Smooth muscle cell of the brain vasculature (primary cell): ENCODE measurements around the gene PCBP2.
"Not testable (repeated sequence)": the region's sequence is repeated elsewhere in the genome, so short reads cannot be mapped to it uniquely, and the experiment has no call there.

ENCODE experiments used
- DNase-seq: peaks from one replicate; pipeline ENCODE4 v3.0.0-alpha.2; 2012; ENCODE audit warnings: low read depth, low spot score

The PCBP2 gene

DNA sequence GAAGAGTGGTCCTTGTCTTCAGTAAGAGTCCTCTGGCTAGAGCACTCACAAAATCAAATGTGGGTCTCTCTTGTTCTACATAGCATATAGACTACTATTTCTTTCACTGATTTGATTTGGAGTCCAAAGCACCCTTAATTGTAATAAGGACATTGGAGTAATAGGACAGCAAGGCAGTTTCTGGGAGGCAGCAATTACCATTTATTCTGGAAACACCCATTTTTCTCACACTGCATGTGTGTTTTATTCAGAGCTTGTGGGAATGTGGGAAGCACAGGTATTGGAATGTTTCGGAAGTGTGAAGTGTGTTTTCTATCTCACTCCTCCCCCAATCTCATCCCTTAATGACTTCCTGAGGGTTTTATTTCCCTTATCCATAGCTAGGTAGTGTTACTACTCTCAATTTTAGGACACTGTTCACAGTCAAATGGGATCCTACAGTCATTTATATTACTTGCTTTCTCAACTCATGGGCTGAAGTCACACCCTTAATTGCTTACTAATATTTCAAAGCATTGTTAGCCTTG is 20.2 kb downstream of the PCBP2 start:
- DNase-seq = no peak

DNA sequence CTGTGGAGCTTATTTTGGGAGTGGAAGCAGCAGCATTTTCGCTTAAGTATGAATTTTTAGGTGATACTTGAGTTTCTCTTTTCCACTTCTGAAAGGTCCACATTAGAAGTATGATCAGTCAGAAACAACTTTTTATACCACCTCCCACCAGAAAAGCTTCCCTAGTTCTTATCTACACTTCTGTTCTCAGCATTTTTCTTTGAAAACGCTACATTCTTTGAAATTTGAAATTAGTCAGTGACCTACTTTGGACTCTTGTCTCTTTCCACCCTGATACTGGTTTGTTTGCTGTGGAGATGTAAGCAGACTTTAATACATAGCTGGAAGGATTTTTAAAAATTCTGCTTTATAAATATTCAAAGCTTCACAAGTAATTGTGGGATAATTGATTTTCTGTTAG is 22.2 kb downstream of the PCBP2 start:
- no peak for DNase-seq

DNA sequence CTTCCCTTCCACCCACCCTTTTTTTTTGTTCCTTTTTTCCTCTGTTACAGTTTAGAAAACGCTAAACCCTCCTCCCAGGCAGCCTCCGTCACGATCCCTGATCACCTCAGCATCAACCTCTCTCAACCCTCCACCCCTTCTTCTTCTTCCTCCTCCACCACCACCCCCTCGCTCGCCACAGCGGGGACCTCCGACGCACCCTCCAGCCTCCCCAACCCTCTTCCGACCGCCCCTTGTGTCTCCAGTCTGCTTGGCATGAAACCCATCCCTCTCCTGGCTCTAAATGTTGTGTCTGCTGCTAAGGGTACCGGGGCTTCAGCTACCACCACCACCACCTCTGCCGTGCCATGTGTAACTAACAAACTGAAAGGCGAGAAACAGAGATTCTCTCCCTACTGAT is 22.9 kb downstream of the PCBP2 start:
- no peak for DNase-seq

DNA sequence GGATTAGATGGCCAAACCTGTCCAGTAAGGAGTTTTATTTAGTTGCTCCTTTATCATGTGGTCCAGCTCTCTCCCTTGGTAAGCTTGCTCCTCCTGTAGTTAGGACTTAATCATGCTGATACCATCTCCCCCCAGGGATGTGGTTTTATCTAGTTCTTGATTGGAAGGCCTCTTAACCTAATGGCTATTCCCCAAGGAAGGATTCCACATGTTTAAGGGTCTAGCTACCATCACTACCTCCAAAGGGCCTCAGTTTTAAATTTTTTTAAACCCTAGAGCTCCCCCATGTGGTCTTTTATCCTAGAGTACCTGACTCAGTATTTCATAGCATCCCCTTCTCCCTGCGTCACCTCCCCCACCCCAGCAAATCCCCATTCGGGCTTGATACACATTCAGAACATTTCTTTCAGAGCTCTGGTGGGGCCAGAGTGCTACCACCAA is 24.9 kb downstream of the PCBP2 start:
- DNase-seq = no peak

DNA sequence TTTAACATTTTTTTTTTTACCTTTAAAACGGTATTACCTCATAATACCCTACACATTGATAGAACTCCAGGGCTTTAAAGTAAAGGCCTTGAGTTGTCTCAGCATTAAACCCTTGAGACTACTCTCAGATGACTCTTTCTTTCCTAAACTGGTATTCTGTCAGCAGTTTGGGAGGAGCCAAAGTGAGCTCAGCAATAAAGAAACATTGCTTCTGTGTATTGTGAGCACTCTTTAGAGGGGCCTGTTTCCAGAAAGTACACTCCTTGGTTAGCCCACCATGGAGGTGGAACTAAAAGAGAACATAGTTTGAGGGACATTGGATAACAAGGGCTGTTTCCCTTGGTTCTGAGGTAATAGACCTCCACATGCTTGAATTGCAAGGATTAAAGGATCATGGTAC is 27.0 kb downstream of the PCBP2 start:
- DNase-seq = no peak

DNA sequence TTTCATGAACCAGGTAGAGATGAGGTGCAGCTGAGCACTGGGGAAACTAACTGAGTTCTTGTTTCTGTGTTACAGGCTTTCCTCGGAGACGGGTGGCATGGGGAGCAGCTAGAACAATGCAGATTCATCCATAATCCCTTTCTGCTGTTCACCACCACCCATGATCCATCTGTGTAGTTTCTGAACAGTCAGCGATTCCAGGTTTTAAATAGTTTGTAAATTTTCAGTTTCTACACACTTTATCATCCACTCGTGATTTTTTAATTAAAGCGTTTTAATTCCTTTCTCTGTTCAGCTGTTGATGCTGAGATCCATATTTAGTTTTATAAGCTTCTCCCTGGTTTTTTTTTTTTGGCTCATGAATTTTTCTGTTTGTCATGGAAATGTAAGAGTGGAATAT is 27.4 kb downstream of the PCBP2 start:
- no peak for DNase-seq

DNA sequence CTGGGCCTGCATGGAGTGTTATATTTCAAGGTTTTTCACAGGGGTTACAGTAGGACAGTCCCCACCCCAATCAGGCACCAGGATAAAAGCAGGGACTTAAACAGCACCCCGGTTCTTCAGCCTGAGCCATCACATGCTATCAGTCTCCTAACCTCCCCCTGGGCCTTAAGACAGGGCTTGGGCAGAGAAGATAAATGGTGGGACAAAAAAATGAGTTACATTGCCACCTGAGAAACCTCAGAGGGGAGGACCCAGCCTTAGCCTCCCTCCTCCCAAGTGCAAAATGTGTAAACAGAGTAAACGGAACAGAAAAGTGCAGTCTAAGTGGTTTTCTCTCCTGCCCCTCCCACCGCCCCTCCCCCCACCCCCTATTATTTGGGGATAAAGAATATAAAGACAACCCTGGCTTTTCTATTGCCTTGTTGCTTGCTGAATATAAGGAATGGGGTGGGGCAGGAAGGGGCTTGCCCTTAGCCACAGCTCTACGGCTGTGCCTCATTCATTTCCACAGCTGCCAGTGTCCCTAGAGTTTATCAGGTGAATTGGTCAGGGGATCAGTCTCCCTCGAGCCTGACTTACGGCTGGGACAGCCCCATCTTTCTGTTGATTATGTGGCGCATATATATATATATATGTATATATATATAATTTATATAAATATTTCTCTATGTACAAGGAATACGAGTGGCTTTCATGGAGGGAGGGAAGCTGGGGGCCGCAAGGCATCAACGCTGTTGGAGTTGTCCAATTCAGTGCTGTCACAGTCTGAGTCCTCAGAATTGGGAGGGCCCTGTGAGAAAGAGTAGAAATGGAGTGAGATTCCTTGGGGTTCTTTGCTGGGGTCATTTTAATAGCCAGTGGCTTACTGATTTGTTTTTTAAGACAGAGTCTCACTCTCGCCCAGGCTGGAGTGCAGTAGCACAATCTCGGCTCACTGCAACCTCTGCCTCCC is 28.9 kb downstream of the PCBP2 start:
- DNase-seq = no peak

DNA sequence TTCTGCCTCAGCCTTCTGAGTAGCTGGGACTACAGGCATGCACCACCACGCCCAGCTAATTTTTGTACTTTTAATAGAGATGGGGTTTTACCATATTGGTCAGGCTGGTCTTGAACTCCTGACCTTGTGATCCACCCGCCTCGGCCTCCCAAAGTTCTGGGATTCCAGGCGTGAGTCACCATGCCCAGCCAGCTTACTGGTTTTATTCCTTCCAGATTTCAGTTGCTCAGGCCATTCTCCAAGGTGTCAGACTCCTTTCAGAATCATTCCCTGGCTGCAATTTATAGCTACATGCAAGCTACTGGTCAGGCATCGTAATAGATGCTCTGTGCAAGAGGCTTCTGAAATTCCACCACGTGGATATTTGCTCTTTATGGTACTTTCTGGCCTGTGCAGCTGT is 29.6 kb downstream of the PCBP2 start:
- not testable (repeated sequence) for DNase-seq

DNA sequence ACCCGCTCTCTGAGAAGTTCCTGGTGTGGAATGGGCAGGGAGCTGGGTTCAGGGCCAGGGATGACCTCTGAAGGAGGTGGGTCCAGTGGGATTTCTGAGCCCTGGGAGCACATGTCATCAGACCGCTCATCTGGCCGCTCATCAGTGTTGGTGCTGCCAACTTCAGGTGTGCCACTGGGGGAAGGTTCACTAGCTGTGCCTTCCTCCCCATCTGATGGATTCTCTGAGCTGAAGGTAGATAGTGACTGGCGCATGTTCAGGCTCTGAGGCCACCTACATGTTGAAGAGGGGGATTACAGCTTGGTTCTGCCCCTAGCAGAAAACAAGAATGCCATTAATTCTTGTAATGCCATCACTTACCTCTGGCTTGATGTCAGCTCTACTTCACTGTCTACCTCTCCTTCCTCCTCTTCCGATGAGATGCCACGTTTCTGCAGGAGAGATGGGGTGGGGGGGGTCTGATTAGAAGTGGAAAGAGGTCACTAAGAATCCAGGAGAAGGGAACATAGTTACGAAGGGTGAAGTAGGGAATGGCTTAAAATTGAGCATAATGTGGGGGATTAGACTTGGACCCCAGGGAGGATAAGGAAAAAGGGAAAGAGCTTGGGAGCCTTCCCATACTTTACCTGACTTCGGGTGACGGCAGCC is 30.2 kb downstream of the PCBP2 start:
- DNase-seq = no peak

DNA sequence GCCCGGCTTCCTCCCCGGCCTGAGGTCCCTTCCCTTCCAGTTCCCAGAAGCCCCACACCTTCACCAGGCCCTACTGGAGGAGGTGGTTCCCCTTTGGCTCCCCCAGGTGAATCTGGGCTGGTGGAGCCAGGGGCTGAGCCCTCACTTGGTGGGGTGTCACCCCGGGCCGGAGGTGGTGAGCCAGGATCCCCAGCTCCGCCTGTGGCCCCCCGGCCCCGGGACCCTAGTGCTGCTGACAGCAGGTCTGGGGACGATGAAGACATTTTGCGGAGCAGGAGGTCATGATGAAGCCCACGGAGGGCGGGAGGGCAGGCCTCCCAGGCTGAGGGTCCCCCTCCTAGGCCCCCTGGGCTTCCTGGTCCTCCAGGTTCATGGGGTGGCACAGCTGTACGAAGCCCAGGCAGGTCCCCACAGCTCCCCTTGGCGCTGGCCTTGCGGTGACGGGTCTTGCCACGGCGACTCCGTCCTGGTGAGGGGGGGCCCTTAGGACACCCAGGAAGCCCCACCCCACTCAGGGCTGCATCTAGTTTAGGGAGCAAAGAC is 30.8 kb downstream of the PCBP2 start:
- no peak for DNase-seq

DNA sequence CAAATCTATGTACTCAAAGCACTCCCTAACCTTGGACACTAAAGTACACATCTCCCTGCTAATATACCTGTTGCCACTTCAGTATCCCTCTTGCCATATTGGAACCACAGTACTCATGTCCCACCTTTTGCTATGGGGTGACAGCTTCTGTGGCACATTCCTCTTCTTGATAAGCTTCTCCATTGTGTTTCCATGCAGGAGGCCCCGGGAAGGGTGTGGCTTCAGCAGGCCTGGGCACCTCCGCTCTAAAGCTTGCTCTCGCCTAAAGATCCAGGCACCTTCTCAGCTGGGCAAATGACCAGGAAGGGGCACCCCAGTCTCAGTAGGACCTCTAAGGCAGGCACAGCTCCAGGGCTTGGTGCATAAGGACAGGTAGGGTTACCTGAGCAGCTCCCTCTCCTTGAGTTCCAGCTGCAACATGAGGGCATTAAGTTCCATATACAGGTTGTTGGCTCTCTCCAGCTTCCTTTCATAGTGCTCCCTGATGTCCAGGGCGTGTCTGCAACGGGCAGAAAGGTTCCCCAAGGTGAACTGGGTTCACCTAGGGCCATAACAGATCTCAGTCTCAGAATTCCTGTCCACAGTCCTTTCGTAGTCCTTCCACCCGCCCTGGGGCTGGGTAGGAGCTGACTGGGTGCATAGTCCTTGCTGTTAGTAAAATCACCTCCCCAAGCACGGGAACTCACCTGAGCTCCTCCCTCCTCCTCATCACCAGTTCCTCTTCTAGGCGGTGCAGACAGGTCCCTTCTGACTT is 31.5 kb downstream of the PCBP2 start:
- DNase-seq = no peak

DNA sequence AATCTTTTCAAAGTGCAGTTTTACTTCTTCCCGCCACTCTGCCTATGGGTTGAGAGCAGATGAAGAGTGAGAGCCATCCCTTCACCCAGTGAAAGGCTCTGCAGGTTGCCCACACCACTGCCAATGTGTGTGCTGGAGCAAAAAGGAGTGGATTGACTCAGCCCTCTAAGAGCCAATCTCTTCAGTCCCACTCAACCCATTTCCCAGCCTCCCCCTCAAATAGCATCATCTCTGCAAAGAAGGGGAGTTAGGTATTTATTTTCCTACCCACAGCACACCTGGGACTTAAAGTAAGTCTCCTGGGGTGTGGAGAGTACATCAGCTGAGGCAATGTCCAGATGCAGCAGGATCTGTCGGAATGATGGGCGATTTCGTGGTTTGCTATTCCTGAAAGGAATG is 32.1 kb downstream of the PCBP2 start:
- no peak for DNase-seq

DNA sequence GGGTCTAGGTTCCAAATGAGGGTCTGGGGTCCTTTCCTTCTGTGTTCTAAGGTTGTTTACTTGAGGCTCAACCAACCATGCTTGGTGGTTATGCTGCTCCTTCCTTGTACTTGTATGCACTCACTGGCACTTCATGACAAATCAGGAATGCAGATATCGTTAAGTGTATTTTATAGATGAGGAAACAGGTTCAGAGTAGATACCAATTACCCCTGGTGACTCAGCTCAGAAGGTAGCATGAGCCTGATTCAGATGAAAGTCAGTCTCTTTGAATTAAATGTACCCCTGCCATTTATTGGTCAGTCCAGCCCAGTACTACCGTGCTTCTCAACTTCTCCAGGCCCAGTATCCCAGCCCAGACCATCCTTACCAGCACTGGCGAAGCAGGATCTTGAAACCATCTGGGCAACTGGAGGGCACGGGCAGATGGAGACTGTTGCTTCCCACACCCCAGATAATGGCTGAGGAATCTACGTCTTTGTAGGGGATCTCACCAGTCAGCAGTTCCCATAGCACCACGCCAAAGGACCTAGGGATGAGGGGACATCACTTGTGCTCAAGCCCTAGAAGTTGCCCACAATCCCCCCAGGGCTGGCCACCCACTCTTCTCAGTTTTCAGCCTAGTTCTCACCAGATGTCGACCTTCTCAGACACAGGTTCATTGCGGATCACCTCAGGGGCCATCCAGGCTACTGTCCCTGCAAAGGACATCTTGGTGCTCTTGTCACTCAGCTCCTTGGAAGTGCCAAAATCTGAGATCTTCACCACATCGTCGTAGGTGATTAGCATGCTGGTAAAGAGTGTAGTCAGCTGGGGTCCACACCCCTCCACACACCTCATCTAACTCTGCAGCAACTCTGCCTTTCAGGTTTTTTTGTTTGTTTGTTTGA is 33.0 kb downstream of the PCBP2 start:
- DNase-seq = no peak

DNA sequence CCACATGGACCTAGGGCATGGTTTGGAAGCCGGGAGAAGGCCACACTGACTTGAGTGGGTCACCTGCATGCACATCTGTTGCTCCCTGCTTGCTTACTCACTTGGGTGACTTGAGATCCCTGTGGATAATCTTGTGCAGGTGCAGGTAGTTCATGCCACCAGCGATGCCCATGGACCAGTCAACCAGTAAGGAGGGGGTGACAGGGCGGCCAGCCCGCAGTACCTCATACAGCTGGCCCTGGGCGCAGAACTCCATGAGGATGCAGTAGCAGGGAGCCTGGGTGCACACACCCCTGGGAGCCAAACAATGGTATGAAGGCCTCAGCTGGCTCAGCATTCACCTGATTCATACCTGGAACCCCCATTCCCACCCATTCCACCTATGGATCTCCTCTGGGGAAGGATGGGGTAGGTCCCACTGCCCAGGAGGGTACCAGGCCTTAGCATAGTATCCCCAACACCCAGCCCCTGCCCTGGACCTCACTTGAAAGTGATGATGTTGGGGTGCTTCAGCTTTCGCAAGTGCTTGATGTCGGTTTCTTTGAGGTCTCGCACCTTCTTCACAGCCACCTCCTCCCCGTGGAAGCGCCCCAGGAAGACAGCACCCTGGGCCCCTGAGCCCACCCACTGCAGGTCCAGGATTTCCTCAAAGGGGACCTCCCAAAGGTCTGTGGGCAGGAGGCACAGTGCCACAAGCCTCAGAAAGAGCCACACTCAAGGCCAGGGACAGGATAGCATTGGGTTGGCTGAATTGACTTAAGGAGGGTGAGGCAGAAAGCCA is 34.2 kb downstream of the PCBP2 start:
- DNase-seq = no peak

DNA sequence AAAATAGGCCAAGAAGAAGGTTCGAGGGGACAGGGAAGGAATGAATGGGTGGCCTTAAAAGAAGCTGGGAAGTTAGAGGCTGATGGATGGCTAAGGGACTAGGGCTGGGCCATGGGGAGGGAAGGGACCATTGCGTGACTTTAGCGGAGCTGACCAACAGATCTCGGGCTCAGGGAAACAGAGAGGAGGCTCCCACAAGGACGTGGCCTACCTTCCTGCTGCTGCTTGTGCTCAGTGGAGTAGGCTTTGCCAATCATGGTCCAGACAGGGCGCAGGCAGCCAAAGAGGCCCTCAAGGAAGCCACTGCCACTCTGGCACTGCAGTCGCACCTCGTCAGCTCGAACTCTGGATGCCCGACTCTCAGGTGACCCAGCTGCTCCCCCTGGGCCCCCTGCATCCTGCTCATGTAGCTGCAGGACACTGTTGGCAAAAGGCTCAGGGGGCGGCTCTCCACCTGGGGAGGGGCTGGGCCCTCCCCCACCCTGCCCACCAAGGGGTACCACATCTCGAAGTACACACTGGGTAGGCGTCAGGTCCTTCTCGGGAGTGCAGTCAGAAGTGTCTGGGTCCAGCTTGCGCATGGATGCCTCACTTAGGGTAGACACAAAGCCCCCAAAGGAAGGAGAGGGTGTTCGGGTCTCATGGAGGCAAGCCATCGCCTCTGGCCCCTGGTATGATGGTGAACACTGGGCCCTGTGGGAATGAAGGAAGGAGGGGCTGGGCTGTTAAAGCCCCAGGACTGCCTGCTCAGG is 35.0 kb downstream of the PCBP2 start:
- no peak for DNase-seq

DNA sequence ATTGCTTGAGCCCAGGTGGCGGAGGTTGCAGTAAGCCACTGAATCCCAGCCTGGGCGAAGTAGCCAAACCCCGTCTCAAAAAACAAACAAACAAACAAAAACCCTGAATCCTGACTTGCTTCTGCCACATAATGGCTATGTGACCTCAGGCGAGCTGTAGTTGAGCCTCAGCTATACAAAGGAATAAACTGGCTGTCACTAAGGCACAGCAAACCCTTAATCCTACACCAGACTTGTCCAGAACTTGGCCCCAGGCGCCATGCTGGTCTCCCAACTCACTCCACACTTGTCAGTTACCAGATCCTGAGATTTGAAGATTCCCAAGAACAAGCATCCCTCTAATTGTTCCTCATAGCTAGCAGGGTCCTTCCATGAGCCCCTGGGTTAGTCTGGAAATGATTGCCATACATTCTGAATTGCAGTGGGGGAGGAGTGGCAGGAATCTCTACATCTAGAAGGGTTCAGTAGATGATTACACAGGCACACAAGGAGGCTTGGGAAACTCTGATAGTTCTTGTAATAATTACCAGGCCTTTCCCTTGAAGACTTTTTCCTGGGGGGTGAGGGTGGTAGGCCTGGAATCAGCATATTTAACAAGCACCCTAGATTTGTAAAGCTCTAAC is 37.5 kb downstream of the PCBP2 start:
- no peak for DNase-seq

DNA sequence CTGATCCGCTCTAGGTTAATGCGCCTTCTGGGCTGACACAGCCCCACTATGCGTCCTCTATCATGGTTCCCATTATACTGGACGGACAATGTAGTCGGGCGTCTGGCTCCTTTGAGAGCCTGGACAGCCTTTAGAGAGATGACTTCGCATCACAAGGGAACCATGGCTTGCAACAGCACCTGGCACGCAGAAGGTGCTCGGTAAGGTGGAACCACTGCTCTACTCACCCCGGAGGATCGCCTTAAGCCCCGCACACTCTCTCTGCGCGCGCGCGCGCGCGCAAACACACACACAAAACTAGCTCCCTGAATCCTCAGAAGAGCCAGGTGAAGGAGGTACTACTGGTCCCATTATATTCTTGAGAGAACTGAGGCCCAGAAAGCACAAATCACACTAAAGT is 40.3 kb downstream of the PCBP2 start:
- DNase-seq = no peak

DNA sequence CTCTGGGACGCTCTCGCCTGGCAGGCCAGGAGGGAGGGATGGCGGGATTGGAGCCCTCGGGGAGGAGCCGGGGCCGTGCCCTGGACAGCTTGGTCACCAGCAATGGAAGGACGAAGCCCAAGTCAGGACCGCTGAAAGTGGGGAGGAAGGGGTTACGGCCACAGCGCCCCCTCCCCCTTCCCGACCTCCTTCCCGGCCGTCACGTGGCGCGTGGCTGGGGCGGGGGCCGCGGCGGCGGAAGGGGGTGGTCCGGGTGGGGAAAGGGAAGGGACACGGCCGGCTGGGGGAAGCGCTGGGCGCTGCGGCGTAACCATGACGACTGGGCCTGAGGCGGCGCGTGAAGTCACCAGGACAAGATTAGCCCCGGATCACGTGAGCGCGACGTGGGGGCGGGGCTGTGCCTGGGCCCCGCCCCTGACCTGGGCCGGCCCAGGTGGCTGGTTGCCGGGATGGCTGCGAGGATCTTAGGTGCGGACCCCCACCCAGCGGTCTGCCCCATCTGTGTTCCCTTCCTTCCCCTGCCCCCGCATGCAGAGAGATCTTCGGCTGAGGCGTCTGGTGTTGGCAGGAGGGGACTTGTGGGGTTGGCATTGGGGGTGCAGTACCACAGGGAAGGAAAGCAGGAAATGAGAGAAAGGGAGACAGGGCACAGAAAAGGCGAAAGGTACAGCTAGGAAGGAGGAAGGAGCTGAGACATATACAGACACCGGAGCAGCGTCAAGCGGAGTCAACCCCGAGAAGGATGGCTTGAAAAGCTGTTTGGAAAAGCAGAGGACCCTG is 41.1 kb downstream of the PCBP2 start:
- DNase-seq = peak; percentile 66
